SKM-1 (cell line): Measurements from ENCODE around the gene TOMM70.
"Not testable (repeated sequence)": the region's sequence is repeated elsewhere in the genome, so short reads cannot be mapped to it uniquely, and the experiment has no call there.

Source experiments
- DNase-seq: peaks from one replicate; lab custom pipeline; 2025; ENCODE audit not compliant: unreplicated experiment; lab: John Stamatoyannopoulos, UW

Gene TOMM70

GRCh38 chr3:100400780-100401673 is at the start of gene TOMM70, which contains the start of gene LNP1:
TSS of gene TOMM70 (minus strand) at chr3:100401089. CDS start at chr3:100400949, 140 bp downstream.
TSS of gene LNP1 (plus strand) at chr3:100401539. CDS start at chr3:100429730, 28,191 bp downstream.
- DNase-seq = peak; percentile 94

GRCh38 chr3:100449214-100449613 is 48.3 kb upstream of the TOMM70 start:
- no peak for DNase-seq

- no peak for DNase-seq
Measured at GRCh38 chr3:100448079-100448478, 47.2 kb upstream of the TOMM70 start.

GRCh38 chr3:100447067-100447466 is 46.2 kb upstream of the TOMM70 start:
- not testable (repeated sequence) for DNase-seq

- no peak for DNase-seq
Measured at GRCh38 chr3:100443690-100444089, 42.8 kb upstream of the TOMM70 start.

- no peak for DNase-seq
Measured at GRCh38 chr3:100440895-100441294, 40.0 kb upstream of the TOMM70 start.

- no peak for DNase-seq
Measured at GRCh38 chr3:100438623-100438974, 37.7 kb upstream of the TOMM70 start.

- no peak for DNase-seq
Measured at GRCh38 chr3:100437721-100438622, 37.1 kb upstream of the TOMM70 start.

- DNase-seq = no peak
Measured at GRCh38 chr3:100436951-100437350, 36.1 kb upstream of the TOMM70 start.

- no peak for DNase-seq
Measured at GRCh38 chr3:100429187-100429716, 28.4 kb upstream of the TOMM70 start.

GRCh38 chr3:100427699-100428098 is 26.8 kb upstream of the TOMM70 start:
- no peak for DNase-seq

- no peak for DNase-seq
Measured at GRCh38 chr3:100426067-100426682, 25.3 kb upstream of the TOMM70 start.

GRCh38 chr3:100425316-100425715 is 24.4 kb upstream of the TOMM70 start:
- no peak for DNase-seq

GRCh38 chr3:100424261-100424660 is 23.4 kb upstream of the TOMM70 start:
- no peak for DNase-seq

- DNase-seq = no peak
Measured at GRCh38 chr3:100423611-100424010, 22.7 kb upstream of the TOMM70 start.

GRCh38 chr3:100420885-100421284 is 20.0 kb upstream of the TOMM70 start:
- DNase-seq = no peak

GRCh38 chr3:100419406-100419805 is 18.5 kb upstream of the TOMM70 start:
- peak; percentile 76 for DNase-seq

- DNase-seq = no peak
Measured at GRCh38 chr3:100416863-100417262, 16.0 kb upstream of the TOMM70 start.

- no peak for DNase-seq
Measured at GRCh38 chr3:100416176-100416575, 15.3 kb upstream of the TOMM70 start.

GRCh38 chr3:100413613-100414012 is 12.7 kb upstream of the TOMM70 start:
- DNase-seq = no peak
